HEK293 (cell line): ENCODE results near the gene LMBR1.

Experiments
- CTCF ChIP-seq: fragments of 450-650 bp; formaldehyde crosslinking; IDR thresholded peaks from 2 replicates; pipeline ENCODE4 v1.5.1; 2016; ENCODE audit warnings: missing biosample characterization, missing genetic modification characterization
- ZNF138 ChIP-seq: fragments of 450-650 bp; formaldehyde crosslinking; IDR thresholded peaks from 2 replicates; pipeline ENCODE4 v1.5.1; 2016; ENCODE audit warnings: missing biosample characterization, missing genetic modification characterization, borderline replicate concordance
- ZNF248 ChIP-seq: fragments of 450-650 bp; formaldehyde crosslinking; IDR thresholded peaks from 2 replicates; pipeline ENCODE4 v1.5.1; 2017; ENCODE audit warnings: missing biosample characterization, missing genetic modification characterization
- ZNF311 ChIP-seq: fragments of 450-650 bp; formaldehyde crosslinking; IDR thresholded peaks from 2 replicates; pipeline ENCODE4 v1.5.1; 2017; ENCODE audit warnings: missing biosample characterization, missing genetic modification characterization, borderline replicate concordance

DNA sequence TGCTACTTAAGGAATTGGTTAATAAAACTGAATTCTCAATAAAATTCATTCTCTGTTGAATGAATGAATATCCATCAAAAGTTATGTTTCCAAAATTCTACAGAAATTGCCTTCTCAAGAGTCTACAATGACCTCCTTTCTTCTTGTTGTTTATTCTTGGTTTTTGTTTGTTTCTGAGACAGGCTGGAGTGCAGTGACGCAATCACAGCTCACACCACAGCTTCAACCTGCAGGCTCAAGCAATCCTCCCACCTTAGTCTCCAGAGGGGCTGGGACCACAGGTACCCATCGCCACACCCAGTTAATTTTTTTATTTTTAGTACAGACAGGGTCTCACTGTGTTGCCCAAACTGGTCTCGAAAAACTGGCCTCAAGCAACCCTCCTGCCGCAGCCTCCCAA lies 97.6 kb downstream of the LMBR1 start:
- TF ChIP-seq CTCF (tag by site-specific recombination) (no peak), ZNF311 (no peak), ZNF248 (tag by site-specific recombination) (no peak), ZNF138 (tag by site-specific recombination) (no peak)
